GM19025 (cell line): ENCODE results near the gene TRNT1.

ENCODE experiments used
- ATAC-seq: cut with Tn5 transposase; IDR thresholded peaks from one replicate; pipeline ENCODE4 v1.9.1; 2021; ENCODE audit warnings: mild to moderate bottlenecking, low read depth, moderate library complexity; ENCODE audit not compliant: unreplicated experiment

TRNT1 gene

DNA sequence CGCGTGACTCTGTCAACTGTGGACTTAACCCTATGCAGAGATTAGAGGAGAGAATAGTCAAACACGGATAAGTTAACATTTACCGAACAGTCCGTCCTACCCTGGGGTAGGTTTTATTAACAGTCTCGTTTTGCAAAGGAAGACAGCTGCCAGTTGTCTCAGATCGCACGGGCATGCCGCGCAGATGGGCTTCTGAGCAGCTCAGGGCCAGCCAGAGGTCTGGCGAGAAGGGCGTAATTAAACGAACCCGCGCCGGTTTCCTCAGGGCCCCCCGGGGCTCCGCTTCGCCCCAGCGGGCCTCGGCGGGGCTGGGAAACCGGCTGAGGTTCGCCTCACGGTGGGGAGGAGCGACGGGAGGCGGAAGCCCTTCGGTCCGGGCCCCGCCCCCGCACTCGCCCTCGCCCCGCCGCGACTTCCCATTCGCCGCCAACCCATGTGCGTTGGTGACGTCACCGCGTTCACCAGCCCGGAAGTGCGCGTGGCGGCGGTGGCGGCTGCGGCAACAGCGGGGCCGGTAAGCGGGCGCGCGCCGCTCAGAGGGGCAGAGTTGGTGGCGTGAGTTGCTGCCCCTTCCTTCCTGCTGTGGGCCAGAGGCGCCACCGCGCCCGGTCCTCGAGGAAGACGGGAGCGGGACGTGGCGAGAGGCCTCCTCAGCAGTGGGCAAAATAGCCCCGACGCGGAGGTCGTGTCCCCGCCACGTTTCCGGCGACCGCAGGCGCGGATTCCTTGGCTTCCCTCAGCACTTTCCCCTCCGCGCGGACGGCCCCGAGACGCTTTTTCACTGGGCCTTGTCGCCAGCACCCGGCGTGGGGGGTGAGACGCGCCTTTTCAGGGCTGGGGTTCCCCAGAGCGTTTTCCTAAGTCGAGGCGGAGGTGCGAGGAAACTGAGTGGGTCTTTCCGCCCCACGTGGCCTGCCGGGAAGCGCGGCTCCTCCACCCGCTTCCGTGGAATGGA lies at the start of gene TRNT1:
Gene TRNT1, plus strand, starts transcription at position 464 of the 955 bp plus-strand sequence. CDS start 2,101 bp downstream, outside the sequence.
- ATAC-seq: peak; percentile 96

DNA sequence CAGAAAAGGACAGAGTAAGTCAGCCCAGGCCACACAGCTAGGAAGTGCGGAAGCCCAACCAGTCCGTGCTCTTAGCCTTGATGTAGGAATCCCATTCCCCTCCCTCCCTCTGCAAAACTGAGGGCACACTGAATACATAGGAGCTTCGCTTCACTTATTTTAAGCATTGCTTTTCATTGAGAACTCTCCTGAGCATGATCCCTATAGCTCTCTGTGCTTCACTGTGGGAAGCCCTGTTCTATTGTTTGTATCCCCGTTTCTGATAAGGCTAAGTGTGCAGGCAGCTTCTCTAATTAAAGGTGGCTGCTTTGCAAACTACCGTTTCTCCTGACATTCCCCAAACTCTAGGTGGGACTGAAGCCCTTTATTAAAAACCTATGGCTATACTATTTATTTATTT lies 46.4 kb upstream of the TRNT1 start:
- no peak for ATAC-seq

DNA sequence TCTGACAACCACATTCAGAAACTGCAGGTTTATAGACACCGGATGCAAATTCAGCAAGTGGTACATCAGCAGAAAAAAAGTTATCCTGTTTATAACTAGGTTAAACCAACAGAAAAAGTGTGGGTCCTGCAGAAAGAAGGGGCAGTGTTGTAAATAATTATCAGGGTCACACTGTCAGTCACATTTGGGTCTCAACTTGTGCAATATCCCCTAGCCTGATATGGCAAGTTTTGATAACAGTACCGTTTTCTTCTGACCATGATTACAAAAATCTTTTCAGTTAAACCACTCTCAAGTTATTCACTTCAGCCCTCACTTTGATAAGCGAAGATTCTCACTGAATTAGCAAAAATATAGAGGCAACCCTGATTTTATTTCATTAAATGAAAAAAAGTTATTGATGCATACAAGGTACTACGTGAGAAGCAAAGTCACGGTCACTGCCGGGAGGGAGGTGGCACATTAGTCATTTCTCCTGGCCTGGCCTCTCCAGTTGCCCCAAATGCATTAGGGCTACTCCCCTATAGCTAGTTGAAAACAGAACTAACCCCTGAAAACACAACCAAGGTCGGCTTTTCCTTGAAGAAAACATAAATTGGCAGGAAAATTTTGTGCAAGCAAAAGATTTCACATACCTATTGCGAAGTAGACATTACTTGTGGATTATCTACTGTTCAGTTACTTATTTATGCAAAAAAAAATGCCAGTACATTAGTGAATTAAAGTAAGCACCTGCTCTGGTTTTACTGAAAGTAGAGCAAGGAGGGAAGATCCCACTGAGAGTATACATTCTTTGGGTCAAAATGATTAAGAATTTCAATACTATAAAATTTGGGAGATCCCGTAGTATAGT lies 45.1 kb upstream of the TRNT1 start:
- ATAC-seq: peak; percentile 36

DNA sequence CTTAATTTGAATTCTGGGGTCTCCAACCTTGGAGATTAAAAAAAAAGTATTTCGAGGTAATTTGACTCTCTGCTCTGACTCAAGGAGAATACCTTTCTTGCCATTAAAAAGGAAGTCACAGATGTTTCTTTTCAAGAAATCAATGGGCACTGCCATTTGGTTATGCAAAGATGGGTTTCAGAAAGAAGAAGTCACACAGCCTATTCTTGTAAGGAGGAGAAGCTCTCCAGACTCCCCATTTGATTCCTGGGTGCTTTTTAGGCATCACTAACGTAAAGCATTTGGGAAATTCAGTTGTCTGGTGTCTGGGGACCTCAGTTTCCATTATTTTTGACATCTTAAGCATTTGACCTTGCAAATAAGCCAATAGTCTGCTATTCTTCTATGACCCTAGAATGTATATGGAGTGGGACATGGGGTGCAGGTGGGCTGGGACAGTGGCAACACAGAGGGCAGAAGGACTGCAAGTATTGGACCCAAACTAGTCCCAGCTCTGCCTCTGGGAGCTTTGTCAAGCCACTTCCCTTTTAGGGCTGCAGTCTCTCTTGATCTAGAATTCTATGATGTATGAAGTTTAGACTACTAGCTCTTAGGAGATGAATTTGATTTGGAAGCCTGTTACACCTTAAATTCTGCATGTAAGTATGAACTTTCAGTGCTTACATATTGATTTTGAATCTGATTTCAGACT lies 44.4 kb upstream of the TRNT1 start:
- ATAC-seq: peak; percentile 63

DNA sequence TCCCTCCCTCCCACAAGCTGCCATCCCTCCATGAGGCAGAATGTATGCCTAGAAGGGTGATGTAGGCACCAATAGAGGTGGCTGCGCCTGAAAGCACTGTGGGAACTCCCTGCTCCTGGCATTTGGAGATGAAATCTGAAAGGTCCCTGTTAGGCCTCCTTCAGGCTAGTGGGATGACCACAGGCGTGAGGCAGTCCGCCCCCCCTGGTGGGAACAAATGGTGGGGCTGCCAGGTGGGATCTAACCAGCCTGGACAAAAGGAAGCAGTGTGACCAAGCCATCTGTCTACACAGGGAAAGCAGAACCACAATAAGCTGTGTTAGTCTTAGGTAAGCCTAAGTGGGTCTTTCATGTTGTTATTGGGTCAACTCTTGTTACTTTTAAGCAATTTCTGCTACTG lies 41.9 kb upstream of the TRNT1 start:
- no peak for ATAC-seq

DNA sequence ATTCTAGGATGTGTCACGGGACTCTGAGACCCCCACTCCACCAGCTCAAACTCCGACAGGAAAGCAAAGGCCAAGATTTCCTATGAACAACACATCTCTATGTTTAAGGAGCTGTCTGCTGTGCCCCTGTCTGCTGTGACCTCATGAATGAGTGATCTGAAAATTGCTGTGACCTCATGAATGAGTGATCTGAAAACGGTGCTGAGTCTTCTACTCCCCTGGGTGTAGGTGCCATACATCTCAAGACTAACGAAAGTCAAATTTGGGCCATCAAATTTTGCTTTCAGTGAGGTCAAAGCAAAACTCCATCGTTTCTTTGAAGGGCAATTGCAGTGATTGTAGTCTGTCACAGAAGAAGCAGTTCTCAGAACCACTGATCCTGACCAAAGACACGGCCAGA lies 41.0 kb upstream of the TRNT1 start:
- no peak for ATAC-seq

DNA sequence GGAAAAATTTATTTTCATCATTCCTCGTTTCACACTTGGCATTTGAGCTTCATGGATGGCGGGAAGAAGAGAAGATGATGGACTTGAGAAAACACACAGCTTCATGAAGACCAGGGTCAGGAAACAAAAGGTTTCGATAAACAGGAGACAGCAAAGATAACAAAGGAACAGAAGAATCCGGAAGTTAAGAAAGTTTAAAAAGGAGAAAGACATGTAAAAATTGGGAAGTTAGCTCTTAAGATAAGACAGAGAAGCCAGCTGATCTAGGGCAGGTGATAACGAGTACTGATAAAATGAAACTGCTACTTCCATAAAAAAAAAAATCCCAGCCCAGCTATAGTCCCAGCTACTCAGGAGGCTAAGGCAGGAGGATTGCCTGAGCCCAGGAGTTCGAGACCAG lies 40.5 kb upstream of the TRNT1 start:
- ATAC-seq: no peak

DNA sequence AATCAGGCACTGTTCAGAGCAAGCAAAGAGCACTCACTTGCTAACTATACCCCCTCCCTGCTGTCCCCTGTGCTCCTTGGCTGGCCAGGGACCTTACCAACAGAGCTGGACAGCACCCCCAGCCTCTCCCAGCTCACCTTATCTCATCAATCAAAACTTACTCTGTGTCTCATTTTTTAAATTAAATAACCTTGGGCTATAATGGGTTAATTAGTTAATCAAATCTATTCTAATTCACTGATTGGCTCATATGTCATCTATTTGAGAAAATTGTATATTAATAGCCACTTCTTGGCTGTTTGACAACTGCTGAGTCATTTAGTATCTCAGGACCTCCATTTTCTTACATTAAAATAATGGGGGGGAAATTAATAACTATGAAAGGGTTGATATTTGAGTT lies 39.5 kb upstream of the TRNT1 start:
- no peak for ATAC-seq

DNA sequence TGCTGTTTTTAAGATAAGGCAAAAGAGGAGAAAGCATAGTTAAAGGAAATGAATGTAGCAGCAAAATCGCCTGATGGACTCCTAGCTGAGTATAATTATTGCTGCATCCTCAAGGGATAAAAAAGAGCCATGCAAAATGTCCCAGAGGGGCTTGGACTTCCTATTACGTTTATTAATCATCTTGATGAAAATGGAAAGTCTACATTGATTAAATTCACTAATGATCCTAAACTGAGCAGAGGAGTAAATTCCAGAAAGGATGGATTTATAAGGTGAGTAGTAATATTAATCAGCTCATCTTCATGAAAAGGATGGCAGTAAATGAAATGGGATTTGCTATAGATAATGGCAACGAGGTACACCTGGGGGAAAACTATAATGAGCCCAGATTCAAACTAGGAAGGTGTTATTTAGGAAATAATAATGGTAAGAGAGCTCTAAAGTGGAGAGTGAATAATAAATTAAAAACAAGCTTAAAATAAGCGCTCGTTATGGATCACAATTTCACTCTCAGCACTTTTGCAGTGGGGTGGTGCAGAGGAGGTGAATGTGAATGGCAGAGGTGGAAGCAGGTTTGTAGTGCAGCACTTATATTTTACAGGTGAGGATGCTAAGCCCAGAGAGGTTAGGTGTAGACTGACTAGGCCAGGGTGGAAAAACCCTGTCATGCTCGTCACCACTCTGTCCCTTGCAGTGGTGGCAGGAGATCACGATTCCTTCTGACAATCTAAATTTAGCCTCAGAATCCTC lies 38.8 kb upstream of the TRNT1 start:
- no peak for ATAC-seq

DNA sequence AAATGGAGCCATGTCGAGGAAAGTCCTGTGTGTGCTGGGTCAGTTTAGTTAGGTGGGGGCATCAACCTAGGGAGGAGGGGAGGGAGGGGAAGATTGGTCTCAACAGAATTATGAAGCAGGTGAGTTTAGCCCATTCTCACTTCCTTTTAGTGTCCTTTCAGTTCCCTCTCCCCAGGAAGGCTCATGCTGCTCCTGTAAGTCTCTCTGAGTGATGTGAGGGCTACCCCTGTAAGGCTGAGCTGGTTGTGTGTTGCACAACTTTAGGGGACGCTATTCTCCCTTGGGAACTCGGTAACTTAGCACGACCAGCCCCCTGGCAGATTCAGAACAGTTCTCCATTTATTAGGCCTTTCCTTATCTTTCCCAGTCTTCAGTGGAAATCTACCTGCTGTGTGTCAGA lies 37.7 kb upstream of the TRNT1 start:
- ATAC-seq: peak; percentile 94

DNA sequence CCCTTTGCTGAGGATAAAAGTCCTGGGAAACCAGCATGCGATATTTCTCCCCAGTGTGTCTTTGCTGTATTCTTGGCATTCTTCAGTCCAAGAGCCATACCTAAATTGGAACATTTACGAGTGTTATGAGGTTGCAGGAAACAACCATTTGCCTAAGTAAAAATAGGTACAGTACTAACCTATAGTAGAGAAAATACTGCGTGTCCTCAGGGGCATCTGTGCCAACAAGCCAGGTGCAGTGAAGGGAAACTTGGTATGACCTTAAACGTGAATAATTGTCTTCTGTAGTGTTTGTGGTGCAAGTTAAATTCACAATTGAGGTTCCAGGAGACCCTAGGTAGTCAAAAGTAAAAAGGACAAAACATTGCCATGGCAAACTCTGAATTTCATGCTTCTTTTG lies 28.8 kb upstream of the TRNT1 start:
- ATAC-seq: no peak

DNA sequence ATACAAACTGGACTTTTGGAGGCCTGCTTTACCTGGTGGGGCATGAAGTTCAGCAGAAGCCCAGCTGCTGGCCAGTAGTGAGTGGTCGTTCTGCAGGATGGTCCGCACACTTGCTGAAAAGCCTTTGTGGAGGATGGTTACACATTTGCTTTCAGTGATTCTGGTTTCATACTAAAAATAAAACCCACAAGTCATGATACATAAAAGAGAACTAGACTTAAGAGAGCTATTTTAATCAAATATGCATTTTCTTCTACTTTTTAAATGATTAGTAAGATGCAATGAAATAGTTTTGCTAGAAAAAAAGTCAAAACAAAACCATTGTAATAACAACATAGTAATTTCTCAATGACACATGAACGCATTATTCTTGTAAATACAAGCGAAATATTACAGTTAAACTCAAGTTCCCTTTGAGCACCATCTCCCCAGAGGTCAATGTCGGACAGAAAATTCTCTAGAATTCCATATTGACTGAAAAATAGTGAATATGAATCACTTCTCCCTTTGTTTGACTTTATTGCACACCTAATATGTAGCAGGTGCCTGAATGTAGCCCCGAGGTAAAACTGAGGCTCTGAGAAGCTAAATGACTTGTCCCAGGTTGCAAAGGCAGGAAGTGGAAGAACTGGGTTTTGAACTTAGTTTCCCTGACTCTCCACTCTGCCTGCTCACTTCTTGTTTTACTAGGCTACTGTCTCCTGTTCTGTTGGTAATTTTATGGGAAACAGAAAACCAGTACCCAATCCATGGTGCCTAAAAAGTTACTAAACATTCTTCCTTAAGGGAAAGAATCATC lies 24.9 kb upstream of the TRNT1 start:
- ATAC-seq: no peak

DNA sequence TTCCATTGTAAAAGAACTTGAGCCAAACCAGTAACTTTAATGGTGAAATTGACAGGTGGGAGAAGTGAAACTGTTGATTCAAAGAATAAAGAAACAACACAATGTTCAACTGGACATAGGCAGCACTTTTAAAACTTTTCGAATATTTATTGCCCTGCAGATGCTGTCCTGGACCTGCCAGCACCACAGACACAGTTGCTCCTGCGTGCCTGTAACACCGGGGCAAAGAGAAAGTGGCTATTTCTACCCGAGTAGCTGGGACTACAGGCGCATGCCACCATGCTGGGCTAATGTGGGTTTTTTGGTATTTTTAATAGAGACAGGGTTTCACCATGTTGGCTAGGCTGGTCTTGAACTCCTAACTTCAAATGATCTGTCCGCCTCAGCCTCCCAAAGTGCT lies 24.0 kb upstream of the TRNT1 start:
- ATAC-seq: no peak

DNA sequence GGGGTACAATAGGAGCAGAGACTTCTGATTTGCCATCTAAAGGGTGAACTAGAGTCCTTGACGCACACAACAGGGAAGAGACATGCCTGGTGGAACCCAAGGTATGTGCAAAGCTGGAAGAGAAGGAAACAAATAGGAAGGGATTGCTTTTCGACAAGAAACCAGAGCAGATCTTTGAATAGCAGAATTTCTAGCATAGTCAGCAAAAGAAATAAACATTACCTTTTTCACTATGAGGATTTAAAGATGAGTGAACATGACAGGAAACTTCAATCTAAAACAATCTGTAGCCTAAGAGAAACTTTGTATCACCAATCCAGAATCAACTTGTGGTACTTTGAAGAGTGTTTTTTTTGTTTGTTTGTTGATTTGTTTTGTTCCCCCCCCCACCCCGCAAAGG lies 21.5 kb upstream of the TRNT1 start:
- ATAC-seq: no peak

DNA sequence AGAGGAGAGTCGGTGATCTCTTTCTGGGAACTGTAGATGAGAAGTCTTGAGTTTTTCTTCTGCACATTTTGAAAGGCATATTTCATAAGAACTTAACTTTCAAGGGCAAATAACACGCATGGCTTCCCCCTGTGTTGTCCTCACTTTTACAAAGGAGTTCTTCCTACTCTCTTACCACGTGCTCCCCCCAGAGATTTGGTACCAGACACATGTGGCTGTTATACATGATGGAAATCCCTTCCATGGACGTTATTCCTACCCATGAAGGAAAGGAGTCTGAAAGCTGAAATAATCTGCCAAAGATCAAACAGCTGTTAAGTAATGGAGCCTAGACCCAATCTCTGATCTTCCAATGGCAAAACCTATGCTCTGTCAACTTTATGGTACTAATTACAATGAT lies 20.9 kb upstream of the TRNT1 start:
- no peak for ATAC-seq

DNA sequence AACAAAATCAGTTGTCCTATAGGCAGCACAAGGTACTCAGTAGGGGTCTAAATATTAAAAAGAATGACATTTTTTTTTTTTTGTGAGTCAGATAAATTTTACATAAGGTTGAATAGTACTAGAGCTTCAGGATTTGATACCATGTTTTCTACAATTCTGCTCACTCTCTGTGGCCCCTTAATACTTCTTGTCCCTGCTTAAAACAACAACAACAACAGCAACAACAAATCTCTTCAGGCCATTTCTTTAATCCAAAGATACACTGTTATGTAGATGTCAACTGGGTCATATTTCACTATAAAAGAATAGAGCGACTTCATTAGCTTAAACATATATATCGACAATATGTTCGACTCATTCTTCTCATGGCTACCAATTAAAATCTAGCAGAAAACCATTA lies 19.6 kb upstream of the TRNT1 start:
- ATAC-seq: no peak

DNA sequence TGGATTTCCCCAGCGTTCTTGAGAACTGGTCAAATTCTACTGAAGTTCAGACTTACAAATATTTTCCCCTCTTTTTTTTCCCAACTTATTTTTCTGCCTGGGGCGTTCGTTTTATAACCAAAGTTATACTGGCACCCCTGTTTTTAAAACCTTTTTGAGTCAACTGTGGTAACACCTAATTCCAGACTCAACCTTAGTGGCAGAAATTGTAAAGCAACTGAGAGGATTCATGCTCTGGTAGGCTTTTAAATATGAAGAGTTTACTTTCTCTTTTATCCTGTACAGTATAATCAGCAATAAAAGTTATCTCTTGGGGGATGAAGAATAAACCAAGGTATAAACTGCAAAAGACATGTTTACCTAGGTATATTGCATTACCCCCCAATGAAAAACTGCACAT lies 18.9 kb upstream of the TRNT1 start:
- ATAC-seq: no peak

DNA sequence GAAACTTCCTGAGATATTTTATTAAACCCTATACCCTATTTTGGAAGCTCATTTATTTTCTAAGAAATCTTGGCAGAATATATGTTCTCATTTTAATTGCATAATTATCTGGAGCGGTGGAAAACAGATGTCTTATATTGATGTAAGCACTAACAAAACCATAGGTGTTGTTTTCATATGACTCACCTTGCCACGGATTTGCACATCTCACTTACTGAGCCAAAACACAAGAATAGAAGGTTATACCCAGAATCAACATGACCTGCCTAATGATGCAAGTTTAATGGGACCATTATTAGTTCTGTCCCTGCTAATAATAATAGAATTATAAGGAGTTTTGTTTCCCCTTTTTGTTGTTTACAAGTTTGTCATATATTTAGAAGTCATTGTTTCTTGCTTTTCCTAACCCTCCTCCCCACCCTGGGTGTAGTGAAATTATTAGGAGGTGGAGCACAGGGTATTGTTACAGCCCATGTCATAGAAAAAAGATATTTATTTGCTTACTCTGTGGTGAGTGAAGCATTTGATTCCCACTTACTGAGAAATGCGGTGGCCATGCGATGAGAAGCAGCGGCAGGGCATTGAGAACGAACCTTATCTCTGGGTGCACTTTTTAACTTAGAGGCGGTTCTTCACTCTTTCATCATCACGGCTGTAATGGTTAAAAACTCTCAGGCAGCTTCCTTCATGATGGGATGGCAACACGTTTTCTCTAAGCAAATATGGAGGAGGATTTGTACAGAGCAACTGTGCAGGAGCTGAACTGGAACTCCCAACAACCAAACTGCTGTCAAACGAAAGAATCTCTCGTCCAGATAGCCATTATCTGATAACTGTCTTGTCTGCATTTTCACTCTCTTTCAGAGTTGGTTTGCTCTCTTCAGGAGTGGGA lies 17.1 kb upstream of the TRNT1 start:
- peak; percentile 55 for ATAC-seq

DNA sequence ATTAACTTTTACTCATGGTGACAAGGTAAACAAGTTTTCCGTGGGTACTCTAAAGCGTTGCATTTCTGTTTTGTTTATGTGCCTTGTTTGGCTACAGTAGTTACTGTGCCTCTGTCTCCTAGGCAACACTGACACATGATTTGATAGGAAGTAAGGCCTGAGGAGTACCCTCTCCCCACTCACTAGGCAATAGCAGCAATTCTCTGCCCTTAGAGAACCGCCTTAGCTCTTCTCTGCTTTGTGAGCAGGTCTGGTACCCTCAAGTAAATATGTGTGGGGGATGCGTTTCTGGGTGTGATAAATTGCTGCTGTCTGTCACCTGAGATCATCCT lies 16.5 kb upstream of the TRNT1 start, which contains the start of gene IL5RA:
Gene IL5RA, minus strand, starts transcription at position 76 of the 332 bp plus-strand sequence. CDS start 5,390 bp downstream, outside the sequence.
- ATAC-seq: no peak
